ENCODE results near the gene CIP2A. TPM values are rescaled to one million over a fixed set of nuclear protein-coding genes. Genes with fewer than 3 reads are reported as not detected.

The CIP2A gene
- total and polyA plus RNA-seq, 2 of the 8 experiments (the other 6 are each of a cell fraction or from before 2014, with no cell fraction given), result 11.9 to 38.0 TPM

- no peak for TF ChIP-seq KDM1A (IDR thresholded peaks at IDR 0.05; ENCODE audit: borderline replicate concordance, low read length)
These were observed 21.4 kb upstream of the CIP2A start (continued) for GRCh38 chr3:108610651-108611050.
